HEK293 (cell line): ENCODE measurements around the gene CEP104.
A peak's percentile ranks its signal among the peaks of the same experiment; 100 is the strongest.
"Not testable (repeated sequence)": the region's sequence is repeated elsewhere in the genome, so short reads cannot be mapped to it uniquely, and the experiment has no call there.

Experiments used
- CTCF ChIA-PET: fragments of 350-600 bp; formaldehyde crosslinking; extraction: SDS; loops from one replicate; lab custom pipeline; 2021; ENCODE audit warnings: antibody characterized with exemption; lab: Yijun Ruan, JAX
- POLR2A ChIA-PET: fragments of 300-600 bp; formaldehyde crosslinking; extraction: SDS; loops from one replicate; lab custom pipeline; 2020; ENCODE audit warnings: antibody characterized with exemption, inconsistent platforms; lab: Yijun Ruan, JAX
- H3K27ac ChIP-seq: fragments of 200-500 bp; sonication (Bioruptor generic); 2 replicates; pipeline ENCODE4 v1.5.1; 2014; ENCODE audit warnings: low read depth, low read length, control low read depth, inconsistent platforms; ENCODE audit errors: extremely low read depth
- H3K36me3 ChIP-seq, 2 experiments: fragments of 200-500 bp in 1 of 2; sonication (Bioruptor generic) in 1 of 2; 1 replicate in 1 of 2; 2 replicates in 1 of 2; pipeline ENCODE4 v1.5.1; 2014 to 2017; ENCODE audit warnings: inconsistent platforms in 2 of 2, low read length in 2 of 2; ENCODE audit not compliant: control insufficient read depth in 2 of 2, insufficient read depth in 1 of 2
- H3K4me1 ChIP-seq: fragments of 200-500 bp; sonication (Bioruptor generic); 2 replicates; pipeline ENCODE4 v1.5.1; 2014; ENCODE audit warnings: mild to moderate bottlenecking, low read length, inconsistent platforms; ENCODE audit not compliant: control insufficient read depth, insufficient read depth
- H3K4me3 ChIP-seq: 2 replicates; pipeline ENCODE4 v1.5.1; 2011; ENCODE audit warnings: low read depth, mild to moderate bottlenecking, control low read depth, low read length, moderate library complexity
- H3K9me3 ChIP-seq: fragments of 200-500 bp; sonication (Bioruptor generic); 2 replicates; pipeline ENCODE4 v1.5.1; 2014; ENCODE audit warnings: low read depth, low read length, inconsistent platforms; ENCODE audit not compliant: control insufficient read depth, insufficient read depth
- EGR2 ChIP-seq: fragments of 450-650 bp; formaldehyde crosslinking; IDR thresholded peaks from 2 replicates; pipeline ENCODE4 v1.5.1; 2016; ENCODE audit warnings: low read depth, missing biosample characterization, missing genetic modification characterization
- GLI2 ChIP-seq: fragments of 450-650 bp; formaldehyde crosslinking; IDR thresholded peaks from 2 replicates; pipeline ENCODE4; 2017; ENCODE audit warnings: missing biosample characterization, missing genetic modification characterization, low read depth, borderline replicate concordance
- GLI4 ChIP-seq: fragments of 450-650 bp; formaldehyde crosslinking; IDR thresholded peaks from 2 replicates; pipeline ENCODE4 v1.5.1; 2016; ENCODE audit warnings: missing biosample characterization, missing genetic modification characterization
- KLF9 ChIP-seq: fragments of 450-650 bp; formaldehyde crosslinking; IDR thresholded peaks from 2 replicates; pipeline ENCODE4 v1.5.1; 2016; ENCODE audit warnings: missing biosample characterization, missing genetic modification characterization, low read depth
- PRDM1 ChIP-seq: fragments of 450-650 bp; formaldehyde crosslinking; IDR thresholded peaks from 2 replicates; pipeline ENCODE4; 2016; ENCODE audit warnings: missing biosample characterization, missing genetic modification characterization
- REPIN1 ChIP-seq: fragments of 450-650 bp; formaldehyde crosslinking; IDR thresholded peaks from 2 replicates; pipeline ENCODE4 v1.5.1; 2017; ENCODE audit warnings: missing biosample characterization, missing genetic modification characterization, low read depth
- WT1 ChIP-seq: fragments of 450-650 bp; formaldehyde crosslinking; IDR thresholded peaks from 2 replicates; pipeline ENCODE4 v1.5.1; 2016; ENCODE audit warnings: missing biosample characterization, missing genetic modification characterization
- ZFP41 ChIP-seq: fragments of 450-650 bp; formaldehyde crosslinking; IDR thresholded peaks from 2 replicates; pipeline ENCODE4 v1.5.1; 2016; ENCODE audit warnings: missing biosample characterization, missing genetic modification characterization, borderline replicate concordance
- ZNF184 ChIP-seq: fragments of 450-650 bp; IDR thresholded peaks from 2 replicates; pipeline ENCODE4 v1.5.1; 2018; ENCODE audit warnings: missing biosample characterization, mild to moderate bottlenecking, missing genetic modification characterization
- ZNF280D ChIP-seq: fragments of 450-650 bp; formaldehyde crosslinking; IDR thresholded peaks from 2 replicates; pipeline ENCODE4 v1.5.1; 2016; ENCODE audit warnings: missing biosample characterization, missing genetic modification characterization
- ZNF302 ChIP-seq: fragments of 450-650 bp; formaldehyde crosslinking; IDR thresholded peaks from 2 replicates; pipeline ENCODE4 v1.5.1; 2016; ENCODE audit warnings: missing biosample characterization, missing genetic modification characterization, low read depth
- ZNF324 ChIP-seq: fragments of 450-650 bp; formaldehyde crosslinking; IDR thresholded peaks from 2 replicates; pipeline ENCODE4 v1.5.1; 2016; ENCODE audit warnings: missing biosample characterization, missing genetic modification characterization
- ZNF473 ChIP-seq: fragments of 450-650 bp; formaldehyde crosslinking; IDR thresholded peaks from 2 replicates; pipeline ENCODE4 v1.5.1; 2017; ENCODE audit warnings: missing biosample characterization, missing genetic modification characterization
- ZNF548 ChIP-seq: fragments of 450-650 bp; formaldehyde crosslinking; IDR thresholded peaks from 2 replicates; pipeline ENCODE4 v1.5.1; 2016; ENCODE audit warnings: missing biosample characterization, missing genetic modification characterization
- ZNF555 ChIP-seq: fragments of 450-650 bp; formaldehyde crosslinking; conservative IDR thresholded peaks from 2 replicates; pipeline ENCODE4 v1.5.1; 2017; ENCODE audit warnings: missing biosample characterization, mild to moderate bottlenecking, missing genetic modification characterization, inconsistent platforms
- ZNF596 ChIP-seq: fragments of 450-650 bp; IDR thresholded peaks from 2 replicates; pipeline ENCODE4 v1.5.0; 2018; ENCODE audit warnings: missing biosample characterization, mild to moderate bottlenecking, missing genetic modification characterization, moderate library complexity
- ZNF600 ChIP-seq: fragments of 450-650 bp; formaldehyde crosslinking; IDR thresholded peaks from 2 replicates; pipeline ENCODE4 v1.5.1; 2016; ENCODE audit warnings: missing biosample characterization, missing genetic modification characterization
- ZNF629 ChIP-seq: fragments of 450-650 bp; formaldehyde crosslinking; IDR thresholded peaks from 2 replicates; pipeline ENCODE4 v1.5.1; 2017; ENCODE audit warnings: missing biosample characterization, missing genetic modification characterization
- ZNF654 ChIP-seq: fragments of 450-650 bp; formaldehyde crosslinking; IDR thresholded peaks from 2 replicates; pipeline ENCODE4 v1.5.1; 2016; ENCODE audit warnings: low read depth, missing biosample characterization, missing genetic modification characterization
- ZNF76 ChIP-seq: fragments of 450-650 bp; formaldehyde crosslinking; IDR thresholded peaks from 2 replicates; pipeline ENCODE4; 2016; ENCODE audit warnings: low read depth, missing biosample characterization, missing genetic modification characterization, borderline replicate concordance
- ZNF837 ChIP-seq: fragments of 450-650 bp; formaldehyde crosslinking; IDR thresholded peaks from 2 replicates; pipeline ENCODE4 v1.5.1; 2016; ENCODE audit warnings: missing biosample characterization, missing genetic modification characterization
- ZSCAN16 ChIP-seq: fragments of 450-650 bp; formaldehyde crosslinking; IDR thresholded peaks from 2 replicates; pipeline ENCODE4 v1.5.1; 2016; ENCODE audit warnings: missing biosample characterization, missing genetic modification characterization
- ZSCAN23 ChIP-seq: fragments of 450-650 bp; formaldehyde crosslinking; IDR thresholded peaks from 2 replicates; pipeline ENCODE4 v1.5.1; 2016; ENCODE audit warnings: missing biosample characterization, missing genetic modification characterization
- TF ChIP-seq, protein P1 (sequence below): fragments of 450-650 bp; formaldehyde crosslinking; IDR thresholded peaks from 2 replicates; pipeline ENCODE4 v1.5.1; 2016; ENCODE audit warnings: missing biosample characterization, missing genetic modification characterization

Gene CEP104

GRCh38 chr1:3811595-3811911, 45.5 kb downstream of the CEP104 start:
- Histone ChIP-seq H3K27ac (no peak overlapping the region), H3K36me3 (peaks cover 0 to 28% of the 10 kb centered on the region in 2 experiments; a peak in 1 of 3 replicates), H3K9me3 (no peaks in the 10 kb centered on the region), H3K4me3 (no peak overlapping the region), H3K4me1 (no peaks in the 10 kb centered on the region; the same call in 1 of the 2 replicates)
- TF ChIP-seq WT1 (no peak), EGR2 (tag by site-specific recombination) (peak; percentile 86), ZNF184 (peak; percentile 46; the same call in 1 of the 2 replicates), ZSCAN16 (tag by site-specific recombination) (no peak)
- POLR2A ChIA-PET: no interaction called here
- CTCF ChIA-PET: no interaction called here

DNA sequence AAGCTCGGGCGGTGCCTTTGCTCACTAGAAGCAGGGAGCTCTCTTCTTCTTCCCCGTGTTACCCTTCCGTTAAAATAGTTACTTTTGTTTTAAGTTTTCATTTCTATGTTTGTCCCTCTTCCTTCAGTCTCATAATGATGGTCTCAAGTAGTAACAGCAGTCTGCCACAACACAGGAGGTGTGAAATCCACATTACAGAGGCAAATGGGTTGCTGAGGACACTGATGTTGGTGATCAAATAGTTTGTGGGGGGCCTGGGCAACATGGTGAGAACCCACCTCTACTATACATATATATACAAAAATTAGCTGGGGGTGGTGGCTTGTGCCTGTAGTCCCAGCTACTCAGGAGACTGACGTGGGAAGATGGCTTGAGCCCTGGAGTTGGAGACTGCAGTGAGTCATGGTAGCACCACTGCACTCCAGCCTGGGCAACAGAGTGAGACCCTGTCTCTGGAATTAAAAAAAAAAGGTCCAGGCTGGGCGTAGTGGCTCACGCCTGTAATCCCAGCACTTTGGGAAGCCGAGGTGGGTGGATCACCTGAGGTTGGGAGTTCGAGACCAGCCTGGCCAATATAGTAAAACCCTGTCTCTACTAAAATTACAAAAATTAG, 46.8 kb downstream of the CEP104 start:
- H3K4me3 ChIP-seq, POLR2A ChIA-PET, H3K9me3 ChIP-seq, H3K4me1 ChIP-seq, H3K27ac ChIP-seq, CTCF ChIA-PET: not testable (repeated sequence)
- peaks cover 0 to 15% of the 10 kb centered on the region in 2 experiments; a peak in 1 of 3 replicates for H3K36me3 ChIP-seq

DNA sequence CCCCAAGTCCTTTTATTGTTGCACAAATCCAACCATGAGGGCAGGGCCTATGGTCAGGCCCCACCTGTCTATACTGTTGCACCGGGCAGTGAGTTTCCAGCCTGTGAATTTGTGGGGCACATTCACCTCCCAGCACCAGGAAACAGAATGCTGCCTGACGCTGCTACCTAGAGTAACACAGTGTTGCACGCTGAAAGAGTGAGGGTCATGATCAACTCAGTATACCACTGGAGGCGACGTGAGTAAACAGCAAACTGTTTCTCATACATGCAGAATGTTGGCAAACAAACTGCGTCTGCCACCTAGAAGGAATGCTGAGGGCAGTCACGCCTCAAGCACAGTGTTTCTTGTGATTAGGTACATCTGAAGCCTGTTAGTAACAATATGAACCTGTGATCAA, 47.3 kb downstream of the CEP104 start:
- H3K4me1 ChIP-seq: no peaks in the 10 kb centered on the region; the same call in 1 of the 2 replicates
- no peak overlapping the region for H3K27ac ChIP-seq
- no peaks in the 10 kb centered on the region for H3K9me3 ChIP-seq
- H3K4me3 ChIP-seq: no peak overlapping the region
- CTCF ChIA-PET: no interaction called here
- POLR2A ChIA-PET: no interaction called here
- H3K36me3 ChIP-seq: peaks cover 0 to 10% of the 10 kb centered on the region in 2 experiments; a peak in 1 of 3 replicates
- TF ChIP-seq, protein P1, sequence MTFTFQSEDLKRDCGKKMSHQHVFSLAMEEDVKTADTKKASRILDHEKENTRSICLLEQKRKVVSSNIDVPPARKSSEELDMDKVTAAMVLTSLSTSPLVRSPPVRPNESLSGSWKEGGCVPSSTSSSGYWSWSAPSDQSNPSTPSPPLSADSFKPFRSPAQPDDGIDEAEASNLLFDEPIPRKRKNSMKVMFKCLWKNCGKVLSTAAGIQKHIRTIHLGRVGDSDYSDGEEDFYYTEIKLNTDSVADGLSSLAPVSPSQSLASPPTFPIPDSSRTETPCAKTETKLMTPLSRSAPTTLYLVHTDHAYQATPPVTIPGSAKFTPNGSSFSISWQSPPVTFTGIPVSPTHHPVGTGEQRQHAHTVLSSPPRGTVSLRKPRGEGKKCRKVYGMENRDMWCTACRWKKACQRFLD (tag by site-specific recombination): no peak
- TF ChIP-seq ZNF654 (tag by site-specific recombination): no peak
- TF ChIP-seq ZNF837: no peak
- TF ChIP-seq KLF9 (tag by site-specific recombination): no peak
- no peak for TF ChIP-seq ZSCAN23 (tag by site-specific recombination)
- TF ChIP-seq ZNF280D (tag by site-specific recombination): no peak
- no peak for TF ChIP-seq ZNF324 (tag by site-specific recombination)
- TF ChIP-seq ZNF596 (tag by site-specific recombination): no peak
- TF ChIP-seq ZNF76 (tag by site-specific recombination): no peak
- TF ChIP-seq ZNF473 (tag by site-specific recombination): no peak
- no peak for TF ChIP-seq REPIN1 (tag by site-specific recombination)
- no peak for TF ChIP-seq GLI2 (tag by site-specific recombination)
- TF ChIP-seq ZNF548 (tag by site-specific recombination): no peak
- no peak for TF ChIP-seq ZNF555 (tag by site-specific recombination)
- no peak for TF ChIP-seq GLI4
- no peak for TF ChIP-seq ZNF600 (tag by site-specific recombination)
- TF ChIP-seq PRDM1: no peak
- no peak for TF ChIP-seq ZNF629
- TF ChIP-seq ZNF302: no peak
- no peak for TF ChIP-seq ZFP41 (tag by site-specific recombination)
